Cardiac fibroblast (primary cell): ENCODE measurements around the gene NAGS.
"Not testable (repeated sequence)": the region's sequence is repeated elsewhere in the genome, so short reads cannot be mapped to it uniquely, and the experiment has no call there.

Experiments
- DNase-seq, 2 donors: peaks; one replicate each; pipeline versions ENCODE4 v3.0.0 to v3.0.0-alpha.2; 2010; ENCODE audit warnings: low read depth in 2 of 2
- H3K4me3 ChIP-seq, 2 donors: replicated peaks in 1 of 2; 1 replicate in 1 of 2; 2 replicates in 1 of 2; pipeline ENCODE4 v1.5.1; 2011; ENCODE audit warnings: low read depth in 2 of 2, low read length in 2 of 2, mild to moderate bottlenecking in 2 of 2, moderate library complexity in 1 of 2
- CTCF ChIP-seq: IDR thresholded peaks from one replicate; pipeline ENCODE4 v1.5.1; 2011; ENCODE audit warnings: low read depth, mild to moderate bottlenecking, low read length, inconsistent platforms

Gene NAGS

GRCh38 chr17:44004077-44004760, at the start of gene NAGS:
Gene NAGS (plus strand): TSS chr17:44004622. CDS start chr17:44004664, 42 bp downstream.
- no peak for DNase-seq
- TF ChIP-seq CTCF = no peak
- peak within 1 kb of the TSS; percentile 35 to 59 for H3K4me3 ChIP-seq

DNA sequence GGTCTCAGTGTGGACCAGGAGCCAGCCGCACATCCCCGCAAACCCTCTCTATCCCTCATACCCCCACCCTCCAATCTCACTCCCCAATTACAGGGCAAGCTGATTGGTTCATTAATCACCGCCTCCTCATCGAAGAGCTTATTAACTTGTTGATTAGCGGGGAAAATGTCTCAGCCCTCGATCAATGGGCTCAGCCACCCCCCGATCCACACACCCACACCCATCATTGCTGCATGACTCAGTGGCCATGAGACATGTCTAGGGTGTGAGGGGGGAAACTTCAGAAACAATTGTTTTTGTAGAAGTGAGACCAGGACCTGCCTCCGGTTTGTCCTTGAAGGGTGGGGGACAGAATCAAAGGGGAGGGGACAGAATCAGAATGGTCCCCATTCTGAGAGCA, 48.2 kb upstream of the NAGS start:
- DNase-seq = no peak
- no peak for TF ChIP-seq CTCF
- no peak overlapping the region for H3K4me3 ChIP-seq

DNA sequence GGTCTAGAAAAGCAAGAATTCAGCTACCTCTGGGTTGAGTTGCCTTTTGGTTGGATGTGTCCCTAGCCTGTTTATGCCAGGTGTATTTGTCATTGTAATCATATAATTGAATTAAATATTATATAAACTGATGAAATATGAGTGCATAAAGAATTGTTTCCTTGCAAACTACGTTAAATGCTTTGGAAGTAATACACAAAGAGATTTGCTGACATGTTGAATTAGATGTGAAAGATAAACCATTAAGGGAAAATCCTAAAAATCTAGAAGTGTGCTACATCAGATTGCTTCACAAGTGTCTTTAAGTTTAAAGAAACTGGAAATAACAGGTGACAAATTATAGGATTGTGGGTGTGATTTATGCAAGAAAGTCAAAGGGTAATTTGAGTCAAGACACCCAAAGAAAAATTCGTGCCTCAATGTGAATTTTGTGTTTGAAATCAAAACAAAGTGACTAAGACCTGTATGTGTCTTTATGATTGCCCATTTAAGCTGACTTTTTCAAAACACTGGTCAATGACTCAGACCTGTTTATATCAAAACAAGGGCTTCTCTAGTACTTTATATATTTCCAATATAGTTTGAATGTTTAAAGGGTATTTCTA, 45.6 kb upstream of the NAGS start:
- H3K4me3 ChIP-seq = no peak overlapping the region
- DNase-seq = peak in 1 of 2 donors; percentile 74
- TF ChIP-seq CTCF = no peak

DNA sequence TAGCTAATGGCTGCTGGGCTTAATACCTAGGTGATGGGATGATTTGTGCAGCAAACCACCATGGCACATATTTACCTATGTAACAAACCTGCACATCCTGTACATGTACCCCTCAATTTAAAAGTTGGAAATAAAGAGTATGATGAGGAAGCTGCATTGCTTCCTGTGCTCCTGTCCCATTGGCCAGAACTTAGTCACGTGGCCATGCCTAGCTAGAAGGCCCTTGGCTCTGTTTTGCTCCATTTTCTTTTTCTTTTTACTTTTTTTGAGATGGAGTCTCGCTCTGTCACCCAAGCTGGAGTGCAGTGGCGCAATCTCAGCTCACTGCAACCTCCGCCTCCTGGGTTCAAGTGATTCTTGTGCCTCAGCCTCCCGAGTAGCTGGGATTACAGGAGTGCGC, 43.1 kb upstream of the NAGS start:
- not testable (repeated sequence) for H3K4me3 ChIP-seq, DNase-seq

GRCh38 chr17:43961954-43962353, 42.5 kb upstream of the NAGS start:
- TF ChIP-seq CTCF = no peak
- no peak overlapping the region for H3K4me3 ChIP-seq
- DNase-seq = no peak

DNA sequence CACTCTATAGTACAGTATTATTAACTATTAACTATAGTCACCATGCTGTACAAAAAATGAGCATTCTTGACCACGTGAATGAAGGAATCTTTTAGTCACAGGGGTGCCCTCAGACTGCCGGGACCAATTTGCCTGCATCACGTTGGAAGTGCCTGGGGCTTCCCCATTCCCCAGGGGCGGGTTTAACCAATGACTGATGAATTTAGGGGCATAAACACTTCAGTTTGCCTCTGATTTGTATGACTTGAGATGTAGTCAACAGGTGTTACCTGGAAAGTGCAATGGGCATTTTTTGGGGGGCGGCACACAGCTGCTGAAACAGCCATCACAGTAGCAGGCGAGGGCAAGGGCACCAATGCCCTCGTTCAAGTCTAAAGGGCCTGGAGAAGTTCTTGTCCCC, 41.9 kb upstream of the NAGS start:
- no peak overlapping the region for H3K4me3 ChIP-seq
- DNase-seq = no peak
- TF ChIP-seq CTCF = no peak

GRCh38 chr17:43966276-43966675, 38.1 kb upstream of the NAGS start:
- no peak for TF ChIP-seq CTCF
- DNase-seq = no peak
- no peak overlapping the region for H3K4me3 ChIP-seq
